Prostate gland (tissue), 2 donors: ENCODE measurements around the gene PRKD2.

Experiments
- POLR2A ChIP-seq: fragments of 450-650 bp; IDR thresholded peaks from one replicate; pipeline ENCODE4 v1.6.1; 2016; ENCODE audit warnings: antibody characterized with exemption, mild to moderate bottlenecking
- POLR2AphosphoS5 ChIP-seq: sonication (generic); formaldehyde crosslinking; IDR thresholded peaks from one replicate; pipeline ENCODE4 v1.6.1; 2017; ENCODE audit warnings: antibody characterized with exemption
- TF ChIP-seq, protein P1 (sequence below), 4 experiments: fragments of 200-600 bp in 2 of 4; fragments of 450-650 bp in 2 of 4; sonication (generic) in 2 of 4; IDR thresholded peaks; 1 replicate in 3 of 4; 2 replicates in 1 of 4; pipeline ENCODE4 v1.5.1; 2016 to 2019; ENCODE audit warnings: antibody characterized with exemption in 4 of 4, mild to moderate bottlenecking in 2 of 4, moderate library complexity in 2 of 4

DNA sequence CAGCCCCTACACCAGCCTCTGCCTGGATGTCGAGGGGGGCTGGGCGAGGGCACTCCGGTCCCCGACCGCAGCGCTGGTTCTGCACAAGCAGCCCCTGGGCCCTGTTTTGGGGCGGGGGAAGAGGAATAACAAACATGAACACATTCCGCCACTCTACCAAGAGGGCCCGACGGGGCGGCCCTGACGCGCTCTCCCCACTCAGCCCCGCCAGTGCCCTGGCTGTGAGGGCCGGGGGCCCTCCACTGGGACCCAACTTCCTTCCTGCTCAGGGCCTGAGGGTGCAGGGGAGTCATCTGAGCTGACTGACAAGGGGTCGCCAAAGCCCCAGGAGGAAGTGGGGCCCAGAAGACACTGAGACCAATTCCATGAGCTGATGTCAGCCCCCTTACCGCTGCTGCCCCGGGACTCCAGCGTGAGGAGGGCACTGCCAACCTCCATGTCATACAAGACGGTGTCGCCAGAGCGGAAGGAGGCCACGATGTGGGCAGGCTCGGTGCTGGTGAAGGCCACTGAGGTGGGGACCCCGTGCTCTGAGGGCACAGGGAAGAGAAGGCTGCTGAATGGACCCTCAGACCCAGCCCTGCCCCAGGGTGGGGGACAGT is 5.6 kb upstream of the PRKD2 start:
- TF ChIP-seq, protein P1, sequence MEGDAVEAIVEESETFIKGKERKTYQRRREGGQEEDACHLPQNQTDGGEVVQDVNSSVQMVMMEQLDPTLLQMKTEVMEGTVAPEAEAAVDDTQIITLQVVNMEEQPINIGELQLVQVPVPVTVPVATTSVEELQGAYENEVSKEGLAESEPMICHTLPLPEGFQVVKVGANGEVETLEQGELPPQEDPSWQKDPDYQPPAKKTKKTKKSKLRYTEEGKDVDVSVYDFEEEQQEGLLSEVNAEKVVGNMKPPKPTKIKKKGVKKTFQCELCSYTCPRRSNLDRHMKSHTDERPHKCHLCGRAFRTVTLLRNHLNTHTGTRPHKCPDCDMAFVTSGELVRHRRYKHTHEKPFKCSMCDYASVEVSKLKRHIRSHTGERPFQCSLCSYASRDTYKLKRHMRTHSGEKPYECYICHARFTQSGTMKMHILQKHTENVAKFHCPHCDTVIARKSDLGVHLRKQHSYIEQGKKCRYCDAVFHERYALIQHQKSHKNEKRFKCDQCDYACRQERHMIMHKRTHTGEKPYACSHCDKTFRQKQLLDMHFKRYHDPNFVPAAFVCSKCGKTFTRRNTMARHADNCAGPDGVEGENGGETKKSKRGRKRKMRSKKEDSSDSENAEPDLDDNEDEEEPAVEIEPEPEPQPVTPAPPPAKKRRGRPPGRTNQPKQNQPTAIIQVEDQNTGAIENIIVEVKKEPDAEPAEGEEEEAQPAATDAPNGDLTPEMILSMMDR (IDR thresholded peaks at IDR 0.05) = no peak
- no peak for TF ChIP-seq POLR2AphosphoS5
- TF ChIP-seq POLR2A = no peak
